ENCODE data around the gene NPAS4.

Gene NPAS4

GRCh38 chr11:66407651-66408050 is 13.2 kb upstream of the NPAS4 start:
- H3K4me2 ChIP-seq (ENCODE audit: low read length), result no peak overlapping the region
- H3K4me3 ChIP-seq (ENCODE audit: low read depth, low read length), result no peak overlapping the region
- H3K79me2 ChIP-seq, result no peaks in the 10 kb centered on the region
- TF ChIP-seq CTCF (IDR thresholded peaks at IDR 0.05), result no peak
- H3K4me1 ChIP-seq, result no peaks in the 10 kb centered on the region
- no peaks in the 10 kb centered on the region for H3K27me3 ChIP-seq (ENCODE audit: control insufficient read depth, insufficient read depth, low read length)
- H3K27ac ChIP-seq, result no peak overlapping the region
- H2AFZ ChIP-seq, result no peak overlapping the region
- H3K36me3 ChIP-seq (ENCODE audit: control insufficient read depth, insufficient read depth, low read length), result no peaks in the 10 kb centered on the region
- no peak overlapping the region for H3K9ac ChIP-seq
- H3K9me3 ChIP-seq (ENCODE audit: control insufficient read depth, low read length), result no peaks in the 10 kb centered on the region

- TF ChIP-seq CTCF (IDR thresholded peaks at IDR 0.05), result peak; percentile 99
These were observed 12.2 kb upstream of the NPAS4 start for GRCh38 chr11:66408488-66409214.

GRCh38 chr11:66409226-66409625 is 11.6 kb upstream of the NPAS4 start:
- H3K4me2 ChIP-seq (ENCODE audit: low read length), result no peak overlapping the region
- H3K9ac ChIP-seq, result no peak overlapping the region
- no peak overlapping the region for H3K4me3 ChIP-seq (ENCODE audit: low read depth, low read length)
- no peaks in the 10 kb centered on the region for H3K36me3 ChIP-seq (ENCODE audit: control insufficient read depth, insufficient read depth, low read length)
- H3K9me3 ChIP-seq (ENCODE audit: control insufficient read depth, low read length), result no peaks in the 10 kb centered on the region
- H3K27ac ChIP-seq, result no peak overlapping the region
- H3K79me2 ChIP-seq, result no peaks in the 10 kb centered on the region
- H3K27me3 ChIP-seq (ENCODE audit: control insufficient read depth, insufficient read depth, low read length), result no peaks in the 10 kb centered on the region
- H2AFZ ChIP-seq, result peak overlapping the region; percentile 42
- no peak for TF ChIP-seq CTCF (IDR thresholded peaks at IDR 0.05)
- H3K4me1 ChIP-seq, result no peaks in the 10 kb centered on the region

More at GRCh38 chr11:66408488-66409214, 12.2 kb upstream of the NPAS4 start:
- Histone ChIP-seq H3K4me1 (no peaks in the 10 kb centered on the region), H3K4me3 (ENCODE audit: low read depth, low read length) (no peak overlapping the region), H3K79me2 (no peaks in the 10 kb centered on the region), H3K36me3 (ENCODE audit: control insufficient read depth, insufficient read depth, low read length) (no peaks in the 10 kb centered on the region), H3K4me2 (ENCODE audit: low read length) (peak overlapping the region; percentile 31), H3K9ac (no peak overlapping the region), H2AFZ (peak overlapping the region; percentile 42), H3K27me3 (ENCODE audit: control insufficient read depth, insufficient read depth, low read length) (no peaks in the 10 kb centered on the region), H3K9me3 (ENCODE audit: control insufficient read depth, low read length) (no peaks in the 10 kb centered on the region), H3K27ac (no peak overlapping the region)

GRCh38 chr11:66410191-66410590 is 10.6 kb upstream of the NPAS4 start:
- no peak for TF ChIP-seq CTCF (IDR thresholded peaks at IDR 0.05)
- H3K9me3 ChIP-seq (ENCODE audit: control insufficient read depth, low read length), result no peaks in the 10 kb centered on the region
- H3K27me3 ChIP-seq (ENCODE audit: control insufficient read depth, insufficient read depth, low read length), result no peaks in the 10 kb centered on the region
- no peak overlapping the region for H3K9ac ChIP-seq
- H3K4me3 ChIP-seq (ENCODE audit: low read depth, low read length), result no peak overlapping the region
- H3K27ac ChIP-seq, result no peak overlapping the region
- no peaks in the 10 kb centered on the region for H3K79me2 ChIP-seq
- no peaks in the 10 kb centered on the region for H3K4me1 ChIP-seq
- H3K36me3 ChIP-seq (ENCODE audit: control insufficient read depth, insufficient read depth, low read length), result no peaks in the 10 kb centered on the region
- H3K4me2 ChIP-seq (ENCODE audit: low read length), result no peak overlapping the region
- no peak overlapping the region for H2AFZ ChIP-seq

GRCh38 chr11:66411323-66411722 is 9.5 kb upstream of the NPAS4 start:
- H3K9me3 ChIP-seq (ENCODE audit: control insufficient read depth, low read length), result no peaks in the 10 kb centered on the region
- H3K4me3 ChIP-seq (ENCODE audit: low read depth, low read length), result no peak overlapping the region
- no peak overlapping the region for H3K9ac ChIP-seq
- H3K36me3 ChIP-seq (ENCODE audit: control insufficient read depth, insufficient read depth, low read length), result no peaks in the 10 kb centered on the region
- no peak overlapping the region for H3K4me2 ChIP-seq (ENCODE audit: low read length)
- no peaks in the 10 kb centered on the region for H3K79me2 ChIP-seq
- no peak for TF ChIP-seq CTCF (IDR thresholded peaks at IDR 0.05)
- no peak overlapping the region for H2AFZ ChIP-seq
- H3K4me1 ChIP-seq, result no peaks in the 10 kb centered on the region
- H3K27me3 ChIP-seq (ENCODE audit: control insufficient read depth, insufficient read depth, low read length), result no peaks in the 10 kb centered on the region
- no peak overlapping the region for H3K27ac ChIP-seq
